Activated naive CD8-positive, alpha-beta T cell (primary cell): ENCODE data around the gene SCGB3A1.

Source experiments
- H3K27ac Mint-ChIP-seq: one replicate; pipeline ENCODE4 v1.8.0; 2021; ENCODE audit warnings: mixed read lengths
- H3K27me3 Mint-ChIP-seq: one replicate; pipeline ENCODE4 v1.8.0; 2021; ENCODE audit warnings: mixed read lengths
- H3K36me3 Mint-ChIP-seq: one replicate; pipeline ENCODE4 v1.8.0; 2021; ENCODE audit warnings: mixed read lengths
- H3K4me1 Mint-ChIP-seq: one replicate; pipeline ENCODE4 v1.8.0; 2021; ENCODE audit warnings: low read depth, mixed read lengths
- H3K4me3 Mint-ChIP-seq: one replicate; pipeline ENCODE4 v1.8.0; 2021; ENCODE audit warnings: mild to moderate bottlenecking, mixed read lengths
- H3K9me3 Mint-ChIP-seq: one replicate; pipeline ENCODE4 v1.8.0; 2021; ENCODE audit warnings: low read depth, mixed read lengths

SCGB3A1 gene

DNA sequence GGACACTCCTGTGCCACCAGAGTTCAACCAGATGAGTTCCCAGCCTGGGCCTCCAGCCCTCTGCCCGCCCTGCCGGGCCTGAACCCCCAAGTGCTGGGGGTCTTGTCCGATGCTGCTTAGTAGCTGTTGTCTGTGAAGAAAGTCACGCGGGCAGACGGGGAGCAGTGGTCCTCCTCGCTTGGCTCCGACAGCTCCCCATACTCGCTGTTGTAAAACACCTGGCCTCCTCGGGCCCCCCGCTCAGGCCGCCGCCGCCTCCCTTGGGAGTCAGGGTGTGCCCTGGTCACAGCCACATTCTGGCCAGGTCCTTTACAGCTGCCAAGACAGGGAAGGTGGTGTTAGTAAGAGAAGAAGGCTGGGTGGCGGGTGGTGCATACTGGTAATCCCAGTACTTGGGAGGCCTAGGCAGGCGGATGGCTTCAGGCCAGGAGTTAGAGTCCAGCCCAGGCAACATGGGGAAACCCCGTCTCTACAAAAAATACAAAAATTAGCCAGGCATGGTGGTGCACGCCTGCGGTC is 11.8 kb upstream of the SCGB3A1 start:
- peaks cover 2% of the 10 kb centered on the region for H3K4me1 Mint-ChIP-seq
- no peaks in the 10 kb centered on the region for H3K36me3 Mint-ChIP-seq
- no peaks in the 10 kb centered on the region for H3K27me3 Mint-ChIP-seq
- no peak overlapping the region for H3K27ac Mint-ChIP-seq
- H3K4me3 Mint-ChIP-seq, result no peak overlapping the region
- no peaks in the 10 kb centered on the region for H3K9me3 Mint-ChIP-seq

DNA sequence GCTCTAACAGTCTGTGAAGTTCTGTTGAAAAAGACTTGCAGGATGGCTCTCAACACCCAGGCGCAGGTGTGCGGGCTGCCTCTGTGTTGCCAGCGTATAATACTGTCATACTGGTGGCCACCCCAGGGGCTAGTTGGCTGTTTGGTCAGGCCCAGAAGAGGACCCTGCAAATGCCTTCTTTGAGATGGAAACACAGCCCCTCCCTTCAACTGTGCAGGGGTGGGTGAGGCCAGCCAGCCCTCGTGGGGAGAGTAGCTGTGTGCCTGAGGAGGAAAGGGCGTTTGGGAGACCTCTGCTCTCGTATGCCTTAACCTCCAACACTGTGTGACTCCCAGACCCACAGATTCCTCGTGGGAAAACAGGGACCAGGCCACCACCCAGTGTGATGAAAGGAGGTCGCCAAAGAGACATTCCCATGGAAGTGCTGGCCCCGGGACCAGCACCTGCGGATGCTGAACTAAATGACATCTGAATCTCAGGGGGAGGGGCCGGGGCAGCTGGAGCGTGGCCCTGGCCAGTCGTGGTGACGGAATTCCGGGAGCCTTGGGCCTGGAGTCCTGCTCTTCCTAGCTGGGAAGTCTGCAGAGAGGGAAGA is 11.3 kb upstream of the SCGB3A1 start:
- Mint-ChIP-seq H3K36me3 (no peaks in the 10 kb centered on the region), H3K4me1 (peaks cover 2% of the 10 kb centered on the region), H3K4me3 (no peak overlapping the region), H3K27ac (no peak overlapping the region), H3K9me3 (no peaks in the 10 kb centered on the region), H3K27me3 (no peaks in the 10 kb centered on the region)

DNA sequence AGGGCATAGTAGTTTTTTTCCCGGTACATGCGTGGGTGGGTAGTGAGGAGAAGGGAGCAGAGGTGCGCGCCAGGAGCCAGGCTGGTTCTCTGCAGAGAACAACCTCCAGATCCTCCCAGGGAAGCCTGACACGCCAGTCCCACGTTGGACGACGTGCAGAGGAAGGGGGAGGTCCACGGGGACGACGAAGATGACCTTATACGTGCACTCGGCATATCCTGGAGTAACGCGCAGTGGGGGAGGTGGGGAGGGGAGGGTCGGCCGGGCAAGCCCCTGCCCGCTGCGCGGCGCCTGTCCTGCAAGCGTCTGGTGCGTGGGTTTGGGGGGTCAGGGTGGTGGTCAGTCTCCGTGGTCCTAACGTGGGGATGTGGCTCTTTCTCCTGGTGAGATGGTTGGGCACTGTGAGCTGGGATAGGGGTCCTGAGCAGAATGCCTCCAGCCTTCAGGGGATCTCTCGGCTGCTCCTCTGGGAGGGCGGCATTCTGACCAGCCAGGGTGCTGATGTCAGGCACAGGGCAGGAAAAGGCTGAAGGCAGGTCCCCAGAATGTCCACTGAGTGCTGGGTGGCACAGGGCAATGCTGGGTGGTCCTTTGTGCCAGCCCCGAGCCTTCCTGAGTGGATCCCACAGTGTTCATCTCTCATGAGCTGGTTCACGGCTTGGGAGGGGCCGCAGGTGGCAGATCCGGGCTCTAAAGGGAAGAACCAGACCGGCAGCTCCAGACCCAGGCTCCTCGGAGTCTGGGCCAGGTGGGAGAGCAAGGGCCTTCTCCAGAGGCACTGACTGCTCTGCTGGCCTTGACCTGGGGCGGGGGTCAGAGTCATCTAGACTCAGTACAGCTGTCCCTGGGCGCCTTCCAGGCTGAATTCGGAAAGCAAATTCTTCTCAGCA is 10.5 kb upstream of the SCGB3A1 start:
- Mint-ChIP-seq H3K4me3 (no peak overlapping the region), H3K4me1 (peaks cover 2% of the 10 kb centered on the region), H3K27ac (no peak overlapping the region), H3K36me3 (no peaks in the 10 kb centered on the region), H3K27me3 (no peaks in the 10 kb centered on the region), H3K9me3 (no peaks in the 10 kb centered on the region)

DNA sequence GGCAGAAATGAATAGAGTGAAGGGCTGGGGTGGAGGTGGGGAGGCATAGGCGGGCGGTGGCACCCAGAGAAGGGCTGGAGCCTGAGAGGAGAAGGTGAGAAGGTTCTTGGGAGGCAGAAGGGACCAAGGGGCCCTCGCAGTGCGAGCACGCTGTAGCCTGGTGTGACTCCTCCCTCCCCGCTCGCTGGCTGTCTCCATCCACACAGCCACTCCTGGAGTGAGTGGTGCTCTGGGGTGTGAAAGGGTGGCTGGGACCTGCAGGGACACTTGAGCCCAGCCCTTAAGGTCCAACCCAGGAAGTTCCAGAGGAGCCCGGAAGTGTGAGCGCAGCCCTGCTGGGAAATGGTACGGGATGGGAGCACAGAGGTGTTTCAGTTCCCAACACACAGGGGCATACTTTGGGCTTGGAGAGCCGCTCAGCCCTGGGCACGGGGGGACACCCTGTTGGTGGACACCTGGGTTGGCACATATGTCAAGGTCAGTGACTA is 9.3 kb upstream of the SCGB3A1 start:
- no peaks in the 10 kb centered on the region for H3K4me1 Mint-ChIP-seq
- H3K9me3 Mint-ChIP-seq, result no peaks in the 10 kb centered on the region
- H3K36me3 Mint-ChIP-seq, result no peaks in the 10 kb centered on the region
- no peak overlapping the region for H3K4me3 Mint-ChIP-seq
- H3K27ac Mint-ChIP-seq, result no peak overlapping the region
- H3K27me3 Mint-ChIP-seq, result no peaks in the 10 kb centered on the region

DNA sequence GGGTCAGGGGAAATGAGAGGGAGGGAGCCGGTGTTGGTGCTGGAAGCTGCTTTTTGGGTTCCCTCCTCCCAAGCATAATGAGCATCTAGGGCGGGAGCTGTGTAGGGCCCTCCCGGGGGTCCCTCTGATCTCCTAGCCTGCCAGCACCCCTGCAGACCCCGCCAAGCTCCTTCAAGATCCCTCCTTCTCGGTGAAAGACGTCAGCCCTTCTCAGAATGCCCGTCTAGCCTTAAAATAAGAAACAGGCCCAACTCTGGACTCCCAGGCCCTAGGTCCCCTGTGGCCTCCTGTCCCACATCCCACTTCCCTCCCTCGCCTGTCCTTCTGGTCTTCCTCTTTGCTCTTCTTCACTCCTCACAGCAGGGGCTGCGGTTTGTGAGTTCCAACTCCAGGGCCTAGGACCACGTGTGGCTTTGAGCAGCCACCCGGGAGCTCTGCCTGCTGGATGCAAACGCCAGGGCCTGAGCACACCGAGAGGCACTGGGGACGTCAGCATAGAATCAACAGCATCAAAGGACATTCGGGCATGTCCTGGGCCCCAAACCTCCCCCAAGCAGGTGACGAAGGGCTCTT is 8.8 kb upstream of the SCGB3A1 start:
- no peaks in the 10 kb centered on the region for H3K36me3 Mint-ChIP-seq
- no peaks in the 10 kb centered on the region for H3K4me1 Mint-ChIP-seq
- H3K9me3 Mint-ChIP-seq, result no peaks in the 10 kb centered on the region
- H3K27me3 Mint-ChIP-seq, result no peaks in the 10 kb centered on the region
- no peak overlapping the region for H3K4me3 Mint-ChIP-seq
- no peak overlapping the region for H3K27ac Mint-ChIP-seq

DNA sequence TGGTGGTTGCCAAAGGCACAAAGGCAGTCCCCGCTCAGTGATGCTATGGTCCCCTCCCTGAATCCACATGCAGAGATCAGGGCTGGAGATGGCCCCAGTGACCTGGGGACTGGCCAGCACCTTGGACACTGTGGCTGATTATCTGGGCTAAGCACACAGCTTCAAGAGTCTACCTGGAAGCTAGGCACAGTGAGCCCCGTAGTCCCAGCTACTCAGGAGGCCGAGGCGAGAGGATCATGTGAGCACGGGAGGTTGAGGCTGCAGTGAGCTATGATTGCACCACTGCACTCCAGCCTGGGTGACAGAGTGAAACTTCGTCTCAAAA is 8.3 kb upstream of the SCGB3A1 start:
- Mint-ChIP-seq H3K9me3 (no peaks in the 10 kb centered on the region), H3K36me3 (no peaks in the 10 kb centered on the region), H3K27ac (no peak overlapping the region), H3K27me3 (no peaks in the 10 kb centered on the region), H3K4me1 (peaks cover 1% of the 10 kb centered on the region), H3K4me3 (no peak overlapping the region)

DNA sequence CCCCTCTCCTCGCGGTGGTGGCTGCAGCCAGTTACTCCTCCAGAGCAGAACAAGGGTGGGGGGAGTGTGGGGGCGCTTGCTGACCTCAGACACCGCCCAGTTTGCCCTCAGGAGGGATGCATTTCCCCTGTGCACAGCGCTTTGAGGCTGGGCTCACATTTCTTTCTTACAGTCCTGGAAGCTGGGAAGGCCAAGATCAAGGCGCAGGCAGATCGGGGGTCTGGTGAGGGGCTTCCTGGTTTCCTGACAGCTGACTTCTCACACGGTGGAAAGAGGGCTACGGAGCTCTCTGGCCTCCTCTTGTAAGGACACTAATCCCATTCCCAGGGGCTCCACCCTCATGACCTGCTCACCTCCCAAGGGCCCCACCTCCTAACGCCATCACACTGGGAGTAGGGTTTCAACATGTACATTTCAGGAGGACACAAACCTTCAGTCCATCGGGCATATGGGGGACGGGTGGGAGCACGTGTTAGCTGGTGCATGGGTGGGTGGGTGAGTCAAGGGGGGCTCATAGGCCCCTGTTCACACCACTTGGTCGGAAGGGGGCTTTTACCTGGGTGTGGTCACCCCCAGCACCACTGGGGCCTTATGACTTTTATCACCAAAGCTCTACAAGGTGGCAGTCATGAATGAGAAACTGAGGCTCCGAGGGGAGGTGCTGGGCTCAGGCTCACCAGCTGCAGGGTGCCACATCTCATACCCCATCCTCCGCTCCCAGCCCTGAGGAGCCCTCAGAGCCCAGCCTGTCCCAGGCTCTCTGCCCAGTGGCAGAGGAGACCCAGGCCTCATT is 7.7 kb upstream of the SCGB3A1 start:
- H3K4me1 Mint-ChIP-seq, result peaks cover 1% of the 10 kb centered on the region
- H3K4me3 Mint-ChIP-seq, result no peak overlapping the region
- no peaks in the 10 kb centered on the region for H3K27me3 Mint-ChIP-seq
- no peaks in the 10 kb centered on the region for H3K36me3 Mint-ChIP-seq
- no peak overlapping the region for H3K27ac Mint-ChIP-seq
- no peaks in the 10 kb centered on the region for H3K9me3 Mint-ChIP-seq

DNA sequence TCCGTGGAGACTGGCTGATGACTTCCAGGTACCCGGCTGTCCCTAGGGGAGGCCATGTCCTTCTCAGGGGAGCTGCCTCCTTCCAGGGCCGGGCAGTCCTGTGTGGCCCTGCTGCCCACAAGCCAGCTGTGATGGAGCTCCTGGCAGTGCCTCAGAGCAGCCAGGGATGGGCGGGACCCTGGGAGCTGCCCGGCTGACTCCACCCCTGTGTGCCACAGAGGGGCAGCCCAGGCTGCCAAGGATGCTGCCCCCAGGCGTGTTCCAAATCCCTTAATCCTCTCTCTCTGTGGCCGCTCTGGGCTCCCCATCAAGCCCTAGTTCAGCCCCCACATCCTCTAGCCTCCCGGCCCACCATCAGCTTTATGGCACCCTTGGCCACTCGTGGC is 7.0 kb upstream of the SCGB3A1 start:
- Mint-ChIP-seq H3K36me3 (no peaks in the 10 kb centered on the region), H3K27ac (no peak overlapping the region), H3K4me3 (no peak overlapping the region), H3K9me3 (no peaks in the 10 kb centered on the region), H3K27me3 (peaks cover 4% of the 10 kb centered on the region), H3K4me1 (peaks cover 1% of the 10 kb centered on the region)

DNA sequence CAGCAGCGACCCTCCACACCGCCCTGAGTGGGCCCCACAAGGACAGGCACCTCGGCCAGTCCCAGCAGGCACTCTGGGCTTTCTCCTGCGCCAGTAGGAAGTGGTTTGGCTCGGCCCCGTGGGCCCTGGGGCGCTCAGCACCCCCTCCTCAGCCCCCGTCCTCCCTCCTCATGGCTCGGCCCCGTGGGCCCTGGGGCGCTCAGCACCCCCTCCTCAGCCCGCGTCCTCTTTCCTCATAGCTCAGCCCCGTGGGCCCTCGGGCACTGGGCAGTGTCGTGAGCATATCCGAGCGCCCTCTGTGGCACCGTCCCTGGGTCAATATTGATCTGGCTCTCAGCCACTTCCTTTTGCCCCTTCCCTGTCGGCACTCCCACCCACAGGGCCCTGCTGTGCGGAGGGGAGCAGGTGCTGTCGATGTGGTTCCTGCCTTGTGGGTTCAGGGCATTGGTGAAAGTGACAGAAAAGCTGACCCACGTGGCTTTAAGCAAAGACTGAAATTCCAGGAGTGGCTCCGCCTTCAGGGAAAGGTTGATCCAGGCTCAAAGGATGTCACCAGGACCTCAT is 5.5 kb upstream of the SCGB3A1 start:
- Mint-ChIP-seq H3K36me3 (peaks cover 3% of the 10 kb centered on the region), H3K4me3 (no peak overlapping the region), H3K9me3 (no peaks in the 10 kb centered on the region), H3K27me3 (peaks cover 13% of the 10 kb centered on the region), H3K4me1 (peaks cover 6% of the 10 kb centered on the region), H3K27ac (no peak overlapping the region)

DNA sequence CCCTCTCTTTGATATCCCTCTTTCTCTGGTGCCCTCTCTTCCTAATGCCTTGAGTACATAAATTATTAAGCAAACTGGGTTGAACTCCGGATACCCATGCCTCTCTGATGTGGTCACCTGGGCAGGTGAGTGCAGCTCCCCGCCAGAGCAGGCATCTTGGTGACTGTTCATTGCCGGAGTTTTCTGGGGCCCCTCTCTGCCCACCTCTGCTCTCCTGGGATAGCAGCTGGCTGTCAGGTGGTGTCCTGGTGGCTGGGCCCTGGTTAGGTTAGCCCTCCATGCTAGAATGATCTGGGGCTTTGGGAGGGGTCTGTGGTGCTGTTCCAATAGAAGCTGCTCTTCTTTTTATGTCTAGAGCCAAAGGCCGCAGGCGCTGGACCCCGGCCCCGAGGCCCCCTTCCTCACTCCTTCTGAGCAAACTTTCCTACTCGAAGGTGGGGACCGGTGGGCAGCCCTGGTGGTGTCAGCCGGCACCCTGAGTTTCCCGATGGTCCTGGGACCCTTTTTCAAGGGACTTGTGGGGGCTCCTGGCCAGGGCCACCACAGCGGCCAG is 4.9 kb upstream of the SCGB3A1 start:
- Mint-ChIP-seq H3K9me3 (no peaks in the 10 kb centered on the region), H3K27me3 (peaks cover 13% of the 10 kb centered on the region), H3K4me3 (no peak overlapping the region), H3K36me3 (peaks cover 3% of the 10 kb centered on the region), H3K27ac (no peak overlapping the region), H3K4me1 (peaks cover 6% of the 10 kb centered on the region)

DNA sequence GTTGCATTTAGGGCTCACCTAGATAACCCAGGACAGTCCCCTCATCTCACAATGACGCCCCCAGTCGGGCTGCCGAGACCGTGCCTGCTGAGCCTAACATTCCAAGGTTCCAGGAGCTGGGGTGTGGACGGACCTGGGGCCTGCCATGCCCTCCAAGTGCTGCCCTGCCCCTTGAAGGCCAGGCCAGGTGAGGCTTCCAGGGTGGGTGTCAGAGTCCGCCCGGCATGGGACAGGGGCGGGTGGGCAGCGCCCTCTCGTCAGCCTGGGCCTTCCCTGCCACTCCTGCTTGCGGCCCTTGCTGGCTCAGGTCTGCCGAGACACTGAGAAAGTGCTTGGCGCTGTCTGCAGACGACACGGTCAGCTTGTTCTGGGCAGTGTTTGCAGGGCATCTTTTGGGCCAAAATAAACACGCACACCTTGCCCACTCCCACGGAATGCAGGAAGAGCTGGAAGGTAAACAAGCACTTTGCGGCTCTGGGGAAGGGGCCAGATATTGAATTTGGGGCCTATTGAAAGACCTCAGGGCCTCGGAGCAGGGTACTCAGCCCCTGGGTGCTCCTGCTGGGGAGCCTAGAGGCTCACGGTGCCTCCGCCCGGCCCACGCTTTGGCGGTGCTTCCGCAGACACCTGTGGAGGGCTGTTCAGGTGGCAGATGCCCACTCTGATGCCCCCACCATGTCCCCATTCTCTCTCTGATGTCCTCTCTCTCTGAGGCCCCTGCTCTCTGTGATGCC is 4.2 kb upstream of the SCGB3A1 start:
- H3K9me3 Mint-ChIP-seq, result no peaks in the 10 kb centered on the region
- peaks cover 6% of the 10 kb centered on the region for H3K4me1 Mint-ChIP-seq
- H3K4me3 Mint-ChIP-seq, result no peak overlapping the region
- H3K36me3 Mint-ChIP-seq, result peaks cover 3% of the 10 kb centered on the region
- peaks cover 13% of the 10 kb centered on the region for H3K27me3 Mint-ChIP-seq
- no peak overlapping the region for H3K27ac Mint-ChIP-seq

DNA sequence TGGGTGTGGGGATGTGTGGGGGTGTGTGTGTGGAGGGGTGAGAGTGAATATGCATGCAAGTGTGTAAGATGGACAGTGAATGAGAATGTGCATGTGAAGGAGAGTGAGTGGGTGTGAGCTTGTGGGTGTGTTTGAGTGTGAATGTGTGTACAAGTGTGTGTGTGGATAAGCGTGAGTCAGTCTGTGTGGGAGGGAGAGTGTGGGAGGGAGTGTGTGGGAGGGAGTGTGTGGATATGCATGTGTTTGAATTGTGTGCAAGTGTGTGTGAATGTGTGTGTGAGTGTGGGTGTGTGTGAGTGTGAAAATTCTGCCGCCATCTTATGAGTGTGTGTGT is 3.7 kb upstream of the SCGB3A1 start:
- no peaks in the 10 kb centered on the region for H3K9me3 Mint-ChIP-seq
- peaks cover 3% of the 10 kb centered on the region for H3K36me3 Mint-ChIP-seq
- H3K27ac Mint-ChIP-seq, result no peak overlapping the region
- peaks cover 13% of the 10 kb centered on the region for H3K27me3 Mint-ChIP-seq
- H3K4me3 Mint-ChIP-seq, result no peak overlapping the region
- H3K4me1 Mint-ChIP-seq, result peaks cover 6% of the 10 kb centered on the region

DNA sequence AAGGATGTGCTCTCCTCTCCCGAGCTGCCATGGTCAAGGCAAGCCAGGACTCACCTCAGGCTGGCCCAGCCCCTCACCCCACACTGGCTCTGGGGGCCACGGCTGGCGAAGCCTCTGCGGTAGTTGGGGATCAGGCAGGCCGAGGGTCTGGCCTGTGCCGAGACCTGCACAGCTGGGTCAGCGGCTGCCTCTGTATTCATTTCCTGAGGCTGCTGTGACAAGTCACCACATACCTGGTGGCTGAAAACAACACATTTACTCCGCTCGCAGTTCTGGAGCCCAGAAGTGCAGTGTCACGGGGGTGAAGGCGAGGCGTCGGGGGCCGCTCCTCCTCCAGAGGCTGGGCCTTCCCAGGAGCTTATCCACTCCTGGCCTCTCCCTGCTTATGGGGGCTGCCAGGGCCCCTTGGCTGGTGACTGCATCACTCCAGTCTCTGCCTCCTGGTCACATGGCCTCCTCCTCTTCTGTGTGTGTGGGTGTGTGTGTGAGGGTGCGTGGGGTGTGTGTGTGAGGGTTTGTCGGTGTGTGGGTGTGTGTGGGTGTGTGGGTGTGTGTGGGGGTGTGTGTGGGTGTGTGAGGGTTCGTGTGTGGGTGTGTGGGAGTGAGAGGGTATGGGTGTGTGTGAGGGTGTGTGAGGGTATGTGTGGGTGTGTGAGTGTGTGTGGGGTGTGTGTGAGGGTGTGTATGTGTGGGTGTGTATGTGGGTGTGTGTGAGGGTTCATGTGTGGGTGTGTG is 3.2 kb upstream of the SCGB3A1 start:
- no peak overlapping the region for H3K27ac Mint-ChIP-seq
- H3K4me1 Mint-ChIP-seq, result peaks cover 10% of the 10 kb centered on the region
- H3K4me3 Mint-ChIP-seq, result no peak overlapping the region
- H3K36me3 Mint-ChIP-seq, result peaks cover 3% of the 10 kb centered on the region
- peaks cover 16% of the 10 kb centered on the region for H3K27me3 Mint-ChIP-seq
- no peaks in the 10 kb centered on the region for H3K9me3 Mint-ChIP-seq
